SK-N-MC (cell line): Measurements from ENCODE around the gene DOCK8.
A peak's percentile ranks its signal among the peaks of the same experiment; 100 is the strongest.

Experiments
- DNase-seq: peaks from one replicate; pipeline ENCODE4 v3.0.0-alpha.2; 2011; ENCODE audit warnings: low read depth, low spot score
- H3K27ac ChIP-seq: fragments of 200-600 bp; sonication (generic); 2 replicates; pipeline ENCODE4 v1.5.1; 2016; ENCODE audit warnings: mixed run types
- H3K36me3 ChIP-seq: fragments of 200-600 bp; sonication (generic); 2 replicates; pipeline ENCODE4 v1.6.1; 2017; ENCODE audit warnings: antibody characterized with exemption, low read length, mixed read lengths; ENCODE audit not compliant: insufficient read depth
- H3K4me3 ChIP-seq: fragments of 200-600 bp; sonication (generic); 2 replicates; pipeline ENCODE4 v1.5.1; 2016
- H3K9ac ChIP-seq: fragments of 200-600 bp; sonication (generic); 2 replicates; pipeline ENCODE4 v1.8.0; 2017; ENCODE audit warnings: mixed run types, mixed read lengths; ENCODE audit not compliant: insufficient read length
- H3K9me3 ChIP-seq: fragments of 200-600 bp; sonication (generic); 2 replicates; pipeline ENCODE4 v1.6.1; 2017; ENCODE audit warnings: low read depth, mild to moderate bottlenecking, antibody characterized with exemption, low read length, moderate library complexity, mixed read lengths
- EZH2 ChIP-seq: fragments of 200-600 bp; sonication (generic); IDR thresholded peaks from one replicate; pipeline ENCODE4 v1.6.1; 2017; ENCODE audit warnings: antibody characterized with exemption
- FOXP2 ChIP-seq: optimal IDR thresholded peaks from 2 replicates; pipeline ENCODE3; 2011; ENCODE audit warnings: mild to moderate bottlenecking, moderate library complexity; ENCODE audit not compliant: insufficient read depth; ENCODE audit errors: extremely low read length, control extremely low read depth
- POLR2AphosphoS5 ChIP-seq: IDR thresholded peaks from 2 replicates; pipeline ENCODE4 v1.6.1; 2012; ENCODE audit warnings: mild to moderate bottlenecking, low read depth, low read length, borderline replicate concordance

DOCK8 gene

GRCh38 chr9:373759-374206 lies 159.1 kb downstream of the DOCK8 start:
- Histone ChIP-seq H3K4me3 (no peak overlapping the region), H3K9ac (no peak overlapping the region), H3K36me3 (no peaks in the 10 kb centered on the region), H3K27ac (no peak overlapping the region), H3K9me3 (no peaks in the 10 kb centered on the region)
- TF ChIP-seq POLR2AphosphoS5, result no peak
- no peak for TF ChIP-seq EZH2
- TF ChIP-seq FOXP2, result no peak
- DNase-seq, result no peak

- Histone ChIP-seq H3K36me3 (no peaks in the 10 kb centered on the region), H3K27ac (no peak overlapping the region), H3K4me3 (no peak overlapping the region), H3K9me3 (no peaks in the 10 kb centered on the region), H3K9ac (no peak overlapping the region)
- no peak for TF ChIP-seq EZH2
- no peak for TF ChIP-seq POLR2AphosphoS5
- no peak for TF ChIP-seq FOXP2
- DNase-seq, result no peak
Measured at GRCh38 chr9:374736-375135, 160.1 kb downstream of the DOCK8 start.

GRCh38 chr9:376115-376514 lies 161.4 kb downstream of the DOCK8 start:
- Histone ChIP-seq H3K4me3 (no peak overlapping the region), H3K27ac (no peak overlapping the region), H3K9ac (no peak overlapping the region), H3K9me3 (no peaks in the 10 kb centered on the region), H3K36me3 (no peaks in the 10 kb centered on the region)
- DNase-seq, result no peak
- TF ChIP-seq POLR2AphosphoS5 (no peak), EZH2 (no peak), FOXP2 (no peak)

- H3K27ac ChIP-seq, result no peak overlapping the region
- H3K4me3 ChIP-seq, result no peak overlapping the region
- DNase-seq, result no peak
- TF ChIP-seq EZH2 (no peak), POLR2AphosphoS5 (no peak), FOXP2 (no peak)
- no peaks in the 10 kb centered on the region for H3K9me3 ChIP-seq
- no peaks in the 10 kb centered on the region for H3K36me3 ChIP-seq
- H3K9ac ChIP-seq, result no peak overlapping the region
Measured at GRCh38 chr9:378263-378662, 163.6 kb downstream of the DOCK8 start.

GRCh38 chr9:382383-382782 lies 167.7 kb downstream of the DOCK8 start:
- H3K4me3 ChIP-seq, result no peak overlapping the region
- H3K27ac ChIP-seq, result no peak overlapping the region
- no peaks in the 10 kb centered on the region for H3K9me3 ChIP-seq
- DNase-seq, result no peak
- no peaks in the 10 kb centered on the region for H3K36me3 ChIP-seq
- TF ChIP-seq EZH2 (no peak), POLR2AphosphoS5 (no peak), FOXP2 (no peak)
- no peak overlapping the region for H3K9ac ChIP-seq

GRCh38 chr9:385818-386398 lies 171.2 kb downstream of the DOCK8 start:
- DNase-seq, result peak; percentile 42
- TF ChIP-seq EZH2, result no peak
- no peak for TF ChIP-seq POLR2AphosphoS5

GRCh38 chr9:389159-389558 lies 174.5 kb downstream of the DOCK8 start:
- H3K9me3 ChIP-seq, result no peaks in the 10 kb centered on the region
- TF ChIP-seq FOXP2 (no peak), EZH2 (no peak), POLR2AphosphoS5 (no peak)
- no peaks in the 10 kb centered on the region for H3K36me3 ChIP-seq
- H3K9ac ChIP-seq, result no peak overlapping the region
- no peak overlapping the region for H3K4me3 ChIP-seq
- no peak for DNase-seq
- no peak overlapping the region for H3K27ac ChIP-seq

More at GRCh38 chr9:385818-386398, 171.2 kb downstream of the DOCK8 start:
- no peak overlapping the region for H3K4me3 ChIP-seq
- H3K36me3 ChIP-seq, result no peaks in the 10 kb centered on the region
- H3K27ac ChIP-seq, result no peak overlapping the region
- no peak overlapping the region for H3K9ac ChIP-seq
- H3K9me3 ChIP-seq, result no peaks in the 10 kb centered on the region

GRCh38 chr9:389758-390157 lies 175.1 kb downstream of the DOCK8 start:
- Histone ChIP-seq H3K4me3 (no peak overlapping the region), H3K27ac (no peak overlapping the region), H3K9ac (no peak overlapping the region), H3K9me3 (no peaks in the 10 kb centered on the region), H3K36me3 (no peaks in the 10 kb centered on the region)
- DNase-seq, result no peak
- TF ChIP-seq POLR2AphosphoS5 (no peak), EZH2 (no peak), FOXP2 (no peak)
